CD4-positive, alpha-beta memory T cell (primary cell): ENCODE results near the gene FGF19. TPM values are rescaled to one million over a fixed set of nuclear protein-coding genes. Genes with fewer than 3 reads are reported as not detected.

Experiments
- CTCF ChIA-PET: fragments of 350-600 bp; sonication (Branson Sonifier 250); formaldehyde crosslinking; loops from one replicate; lab custom pipeline; 2021; ENCODE audit warnings: inconsistent platforms; ENCODE audit not compliant: partially characterized antibody; lab: Charles Lee
- POLR2A ChIA-PET: fragments of 350-600 bp; sonication (Branson Sonifier 250); formaldehyde crosslinking; loops from one replicate; lab custom pipeline; 2021; ENCODE audit not compliant: partially characterized antibody; lab: Charles Lee
- DNase-seq, 5 donors: peaks; one replicate each; pipeline versions ENCODE4 v3.0.0 to v3.0.0-alpha.2; 2020 to 2022; ENCODE audit warnings: mixed read lengths in 1 of 5
- H3K27ac ChIP-seq: one replicate; pipeline ENCODE4 v1.7.0; 2013; ENCODE audit warnings: low read depth, low read length
- H3K27me3 ChIP-seq: 2 replicates; pipeline ENCODE4 v1.7.0; 2013; ENCODE audit warnings: mild to moderate bottlenecking, low read length, moderate library complexity; ENCODE audit not compliant: insufficient read depth
- H3K36me3 ChIP-seq: 2 replicates; pipeline ENCODE4 v1.7.0; 2013; ENCODE audit warnings: mild to moderate bottlenecking, low read length, moderate library complexity; ENCODE audit not compliant: insufficient read depth
- H3K4me1 ChIP-seq: 2 replicates; pipeline ENCODE4 v1.7.0; 2013; ENCODE audit warnings: mild to moderate bottlenecking, low read length, moderate library complexity; ENCODE audit not compliant: insufficient read depth
- H3K4me3 ChIP-seq, 2 donors: one replicate each; pipeline ENCODE4 v1.7.0; 2013; ENCODE audit warnings: low read length in 2 of 2, mild to moderate bottlenecking in 1 of 2
- H3K9me3 ChIP-seq, 2 donors: one replicate each; pipeline ENCODE4 v1.7.0; 2013; ENCODE audit warnings: low read length in 2 of 2, control low read depth in 1 of 2; ENCODE audit not compliant: control insufficient read depth in 1 of 2
- H3K27ac Mint-ChIP-seq, 7 donors: one replicate each; pipeline ENCODE4 v1.8.0; 2020 to 2021; ENCODE audit warnings: mixed read lengths in 7 of 7, mild to moderate bottlenecking in 6 of 7, inconsistent platforms in 3 of 7, moderate library complexity in 3 of 7
- H3K27me3 Mint-ChIP-seq, 2 donors: one replicate each; pipeline ENCODE4 v1.8.0; 2020 to 2021; ENCODE audit warnings: mixed read lengths in 2 of 2
- H3K36me3 Mint-ChIP-seq, 2 donors: one replicate each; pipeline ENCODE4 v1.8.0; 2020 to 2021; ENCODE audit warnings: mixed read lengths in 2 of 2, inconsistent platforms in 1 of 2, mild to moderate bottlenecking in 1 of 2
- H3K4me1 Mint-ChIP-seq, 4 donors: one replicate each; pipeline ENCODE4 v1.8.0; 2020 to 2021; ENCODE audit warnings: mixed read lengths in 4 of 4, mild to moderate bottlenecking in 1 of 4
- H3K4me3 Mint-ChIP-seq, 8 donors: one replicate each; pipeline ENCODE4 v1.8.0; 2020 to 2021; ENCODE audit warnings: mixed read lengths in 8 of 8, mild to moderate bottlenecking in 7 of 8, moderate library complexity in 6 of 8, inconsistent platforms in 3 of 8
- H3K9me3 Mint-ChIP-seq, 8 donors: one replicate each; pipeline ENCODE4 v1.8.0; 2020 to 2021; ENCODE audit warnings: mixed read lengths in 8 of 8, mild to moderate bottlenecking in 5 of 8, inconsistent platforms in 3 of 8, moderate library complexity in 1 of 8
- intact Hi-C: fragments of 100-400 bp; cut with micrococcal nuclease; formaldehyde crosslinking; loops from one replicate; pipeline ENCODE4 v1.15.1; 2023
- polyA plus RNA-seq, 2 donors: library from polyadenylated mRNA; unstranded; fragments of 300-500 nt; fragmentation: Illumina TruSeq; gene quantifications; one replicate each; pipeline ENCODE4 v1.2.3, GENCODE V29; 2021
- total RNA-seq, 2 experiments: library from RNA; stranded (reverse); gene quantifications; one replicate each; pipeline ENCODE4 v1.2.3, GENCODE V29; 2021

The FGF19 gene
- total and polyA plus RNA-seq, 4 experiments from 2014 or later: not detected

- H3K27ac ChIP-seq: no peak overlapping the region
- Mint-ChIP-seq H3K27me3 (no peaks in the 10 kb centered on the region), H3K4me1 (no peaks in the 10 kb centered on the region), H3K36me3 (peaks cover 0 to 2% of the 10 kb centered on the region in 2 donors), H3K9me3 (no peaks in the 10 kb centered on the region), H3K27ac (no peak overlapping the region), H3K4me3 (no peak overlapping the region)
- H3K9me3 ChIP-seq: no peaks in the 10 kb centered on the region
- CTCF ChIA-PET: interaction anchor here (1.0 kb wide), 1 partner anchor 549 kb away, joined by 4 read pairs; no protein-coding TSS in a partner anchor
- intact Hi-C loops: no loop called here
- no peak overlapping the region for H3K4me3 ChIP-seq
- no peaks in the 10 kb centered on the region for H3K27me3 ChIP-seq
- POLR2A ChIA-PET: no interaction called here
- H3K36me3 ChIP-seq: no peaks in the 10 kb centered on the region
- DNase-seq: no peak
- no peaks in the 10 kb centered on the region for H3K4me1 ChIP-seq
Observed at GRCh38 chr11:69650081-69650831, 53.6 kb downstream of the FGF19 start.

DNA sequence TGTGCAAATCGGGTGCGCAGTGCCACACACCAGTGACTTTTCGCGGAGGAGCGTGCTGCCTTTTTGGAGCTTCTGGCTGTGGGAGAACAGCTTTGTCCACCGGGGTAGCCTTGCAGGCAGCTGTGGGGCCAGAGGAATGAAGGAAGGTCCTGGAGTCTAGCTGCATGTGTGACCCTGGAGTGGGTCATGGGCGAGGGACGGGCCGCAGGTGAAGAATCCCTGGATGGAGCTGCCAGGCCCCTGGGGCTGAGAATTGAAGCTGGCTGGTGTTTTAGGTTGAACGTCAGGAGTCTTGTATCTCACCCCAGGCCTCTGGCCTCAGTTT lies 54.3 kb downstream of the FGF19 start:
- CTCF ChIA-PET: interaction anchor here (1.0 kb wide), 1 partner anchor 548 kb away, joined by 4 read pairs; no protein-coding TSS in a partner anchor
- intact Hi-C loops: no loop called here
- H3K27ac ChIP-seq: no peak overlapping the region

DNA sequence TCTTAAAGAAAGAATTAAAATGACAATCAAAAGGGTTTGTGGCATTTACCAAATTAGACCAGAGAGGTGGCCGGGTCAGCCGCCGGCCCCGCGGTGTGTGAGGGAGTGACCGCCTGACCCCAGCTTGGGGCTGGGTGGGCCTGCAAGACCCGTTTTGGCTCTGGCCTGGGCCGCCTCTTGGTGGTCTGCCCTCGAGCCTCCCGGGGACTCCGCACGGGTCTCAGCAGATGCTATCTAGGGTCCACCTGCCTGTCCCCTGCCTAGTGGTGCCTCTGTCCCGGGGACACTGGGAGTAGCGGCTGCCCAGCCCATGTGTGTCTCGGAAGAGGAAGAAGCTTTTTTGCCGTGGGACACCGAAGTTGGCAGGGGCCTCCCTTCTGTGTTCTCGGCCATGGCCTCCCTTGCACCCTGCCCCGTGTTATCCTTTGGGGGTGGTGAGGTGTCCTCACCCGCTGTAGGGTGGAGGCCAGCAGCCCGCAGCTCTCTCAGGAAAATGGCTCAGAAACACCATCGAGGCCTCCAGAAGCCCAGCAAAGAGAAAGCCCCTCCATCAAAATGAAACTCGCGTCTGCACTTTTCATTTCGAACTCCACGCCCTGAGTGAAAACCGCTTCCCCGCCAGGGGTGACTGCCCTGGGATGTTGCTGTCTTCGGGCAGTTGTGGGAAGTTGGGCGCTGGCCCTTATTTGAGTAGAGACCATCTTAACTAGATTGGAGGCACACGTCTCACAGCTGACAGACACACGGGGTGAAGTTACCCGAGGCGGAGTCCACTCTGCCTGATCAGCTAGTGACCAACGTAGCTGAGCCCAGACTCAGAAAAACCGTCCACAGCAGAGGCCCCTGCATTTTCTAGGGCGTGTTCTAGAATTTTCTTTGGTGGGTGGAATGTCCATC lies 54.9 kb downstream of the FGF19 start:
- intact Hi-C loops: no loop called here
- POLR2A ChIA-PET: no interaction called here

More for the DNA sequence above, 54.3 kb downstream of the FGF19 start:
- H3K4me3 Mint-ChIP-seq: no peak overlapping the region
- POLR2A ChIA-PET: no interaction called here
- no peaks in the 10 kb centered on the region for H3K4me1 Mint-ChIP-seq
- Histone ChIP-seq H3K4me1 (no peaks in the 10 kb centered on the region), H3K4me3 (no peak overlapping the region), H3K9me3 (no peaks in the 10 kb centered on the region), H3K36me3 (no peaks in the 10 kb centered on the region), H3K27me3 (no peaks in the 10 kb centered on the region)
- no peak for DNase-seq
- H3K27me3 Mint-ChIP-seq: no peaks in the 10 kb centered on the region
- H3K36me3 Mint-ChIP-seq: peaks cover 0 to 2% of the 10 kb centered on the region in 2 donors
- no peaks in the 10 kb centered on the region for H3K9me3 Mint-ChIP-seq
- no peak overlapping the region for H3K27ac Mint-ChIP-seq

More for the DNA sequence above, 54.9 kb downstream of the FGF19 start:
- CTCF ChIA-PET: interaction anchor here (1.0 kb wide), 1 partner anchor 548 kb away, joined by 4 read pairs; no protein-coding TSS in a partner anchor
- H3K27ac Mint-ChIP-seq: no peak overlapping the region
- no peak overlapping the region for H3K4me3 Mint-ChIP-seq
- peaks cover 0 to 2% of the 10 kb centered on the region in 2 donors for H3K36me3 Mint-ChIP-seq
- no peak for DNase-seq
- no peaks in the 10 kb centered on the region for H3K9me3 Mint-ChIP-seq
- H3K36me3 ChIP-seq: no peaks in the 10 kb centered on the region
- H3K27ac ChIP-seq: no peak overlapping the region
- H3K4me3 ChIP-seq: no peak overlapping the region
- no peaks in the 10 kb centered on the region for H3K4me1 ChIP-seq
- H3K27me3 ChIP-seq: no peaks in the 10 kb centered on the region
- no peaks in the 10 kb centered on the region for H3K9me3 ChIP-seq
- H3K4me1 Mint-ChIP-seq: no peaks in the 10 kb centered on the region
- no peaks in the 10 kb centered on the region for H3K27me3 Mint-ChIP-seq

Other genes with a start within 250 kb of the FGF19 start
- gene LINC01488, start 222.4 kb downstream of the FGF19 start, total RNA-seq: not detected
- not detected for gene LINC01488, start 222.4 kb downstream of the FGF19 start, polyA plus RNA-seq
- gene CCND1, start 62.9 kb downstream of the FGF19 start, total RNA-seq: 1 to 10 TPM; 1.6 to 1.7 TPM
- gene CCND1, start 62.9 kb downstream of the FGF19 start, polyA plus RNA-seq: 1 to 10 TPM in 1 of 2 donors, under 1 TPM in 1; 1.00 to 1.8 TPM
- 10 to 100 TPM; 60.2 to 63.0 TPM for gene LTO1, start 28.7 kb downstream of the FGF19 start, total RNA-seq
- 10 to 100 TPM; 13.3 to 18.7 TPM for gene LTO1, start 28.7 kb downstream of the FGF19 start, polyA plus RNA-seq
- not detected for gene FGF4, start 71.3 kb upstream of the FGF19 start, total RNA-seq
- gene FGF4, start 71.3 kb upstream of the FGF19 start, polyA plus RNA-seq: not detected
- not detected for gene FGF3, start 115.4 kb upstream of the FGF19 start, total RNA-seq
- not detected for gene FGF3, start 115.4 kb upstream of the FGF19 start, polyA plus RNA-seq